Measurements from ENCODE around the gene SMIM22.

SMIM22 gene

DNA sequence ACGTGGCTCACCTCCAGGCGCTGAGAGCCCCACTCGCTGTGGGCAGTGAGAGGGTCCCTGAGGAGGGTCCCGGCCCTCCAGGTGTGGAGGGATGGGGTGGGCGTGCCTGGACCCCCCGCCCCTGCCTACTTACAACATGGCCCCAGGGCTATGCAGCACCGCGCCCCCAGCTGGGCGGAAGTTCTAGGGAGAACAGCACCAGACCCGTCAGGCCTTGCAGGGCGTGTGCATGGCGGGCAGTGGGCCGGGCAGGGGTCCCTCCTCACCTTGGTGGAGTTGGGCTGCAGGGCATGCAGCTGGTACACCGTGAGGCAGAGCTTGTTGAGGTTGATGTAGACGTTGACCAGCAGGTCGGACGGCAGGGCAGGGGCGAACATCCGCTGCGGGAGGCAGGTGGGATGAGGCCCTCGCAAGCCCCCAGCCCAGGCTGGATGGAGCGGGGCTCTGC, 2.7 kb downstream of the SMIM22 start:
- DNase-seq, result no peak

DNA sequence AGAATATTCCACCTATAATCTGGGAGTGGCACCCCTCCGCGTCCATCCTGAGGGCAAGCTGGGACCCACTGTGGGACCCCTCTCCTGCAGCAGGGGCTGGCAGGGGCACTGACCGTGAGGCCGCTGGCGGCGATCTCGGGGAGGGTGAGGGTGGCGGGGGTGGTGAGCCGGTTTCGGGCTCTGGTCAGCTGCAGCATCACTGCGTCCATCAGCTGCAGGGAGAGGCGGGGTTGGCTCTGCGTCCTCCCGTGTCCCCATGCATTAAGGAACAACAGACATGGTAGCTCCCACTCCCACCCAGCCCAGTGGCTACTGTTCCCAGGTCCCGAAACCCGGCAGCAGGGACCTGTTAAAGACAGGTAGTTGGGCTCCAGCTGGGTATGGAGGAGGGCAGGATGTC, 3.3 kb downstream of the SMIM22 start:
- no peak for DNase-seq

DNA sequence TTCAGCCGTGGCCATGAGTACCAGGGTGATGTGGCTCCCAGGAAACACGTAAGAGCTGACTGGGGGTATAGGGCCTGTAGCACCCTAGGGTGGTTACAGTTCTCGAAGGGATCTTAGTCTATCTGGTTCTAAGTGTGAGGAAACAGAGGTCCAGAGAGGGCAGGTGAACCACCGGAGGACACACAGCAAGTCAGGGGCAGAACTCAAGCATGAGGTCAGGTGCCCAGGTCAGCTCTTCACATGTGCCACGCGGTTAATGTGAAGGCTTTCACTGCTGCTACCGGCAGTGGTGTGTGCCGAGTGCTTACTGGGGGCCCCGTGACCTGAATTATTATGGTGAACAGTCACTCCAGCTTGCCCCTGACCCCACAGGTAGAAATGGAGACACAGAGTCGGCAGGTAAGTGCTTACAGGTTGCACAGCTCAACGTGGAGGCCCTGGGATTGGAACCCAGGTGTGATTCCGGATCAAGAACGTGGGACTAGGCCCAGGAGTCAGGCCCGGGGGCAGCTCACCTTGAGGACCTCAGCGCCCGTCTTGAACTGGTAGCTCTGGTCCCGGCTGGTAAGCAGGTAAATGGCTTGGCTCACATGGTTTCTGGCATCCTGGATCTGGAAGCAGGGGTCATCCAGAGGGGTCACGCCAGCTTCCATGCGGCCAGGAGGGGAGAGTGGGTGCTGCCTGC, 4.1 kb downstream of the SMIM22 start:
- no peak for DNase-seq

DNA sequence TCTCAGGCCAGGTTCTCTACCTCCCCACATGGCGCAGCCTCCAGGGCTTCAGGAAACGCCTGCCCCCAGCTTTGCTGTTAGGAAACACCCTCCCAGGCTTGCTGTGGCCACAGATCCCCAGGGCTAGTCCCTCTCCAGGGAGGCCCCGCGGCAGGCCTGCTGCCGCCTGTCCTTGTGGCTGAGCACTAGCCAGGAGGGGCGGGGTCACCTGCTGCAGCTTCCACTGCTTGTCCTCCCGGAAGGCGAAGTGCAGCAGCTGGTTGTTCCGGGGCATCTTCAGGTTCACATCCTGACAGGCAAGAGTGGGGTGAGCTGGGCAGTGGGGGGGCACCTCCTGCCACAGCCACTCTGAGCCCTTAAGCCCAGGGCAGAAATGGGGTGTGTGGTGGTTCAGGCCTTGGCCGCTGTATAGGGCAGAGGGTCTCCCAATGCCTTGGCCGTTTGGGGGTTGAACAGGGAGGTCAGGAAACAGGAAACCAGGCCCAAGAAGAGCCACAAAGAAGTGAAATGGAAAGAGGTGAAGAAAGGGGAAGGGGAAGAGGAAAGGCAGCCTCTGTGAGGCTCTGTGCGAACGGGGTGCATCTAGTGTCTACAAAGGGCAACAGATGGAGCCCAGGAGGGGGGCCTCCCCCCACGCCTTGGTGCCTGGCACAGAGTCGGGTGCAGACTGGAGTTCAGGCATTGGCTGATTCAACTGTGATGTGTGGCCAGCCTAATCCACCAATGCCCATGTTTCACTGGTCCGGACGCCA, 5.3 kb downstream of the SMIM22 start:
- no peak for DNase-seq

DNA sequence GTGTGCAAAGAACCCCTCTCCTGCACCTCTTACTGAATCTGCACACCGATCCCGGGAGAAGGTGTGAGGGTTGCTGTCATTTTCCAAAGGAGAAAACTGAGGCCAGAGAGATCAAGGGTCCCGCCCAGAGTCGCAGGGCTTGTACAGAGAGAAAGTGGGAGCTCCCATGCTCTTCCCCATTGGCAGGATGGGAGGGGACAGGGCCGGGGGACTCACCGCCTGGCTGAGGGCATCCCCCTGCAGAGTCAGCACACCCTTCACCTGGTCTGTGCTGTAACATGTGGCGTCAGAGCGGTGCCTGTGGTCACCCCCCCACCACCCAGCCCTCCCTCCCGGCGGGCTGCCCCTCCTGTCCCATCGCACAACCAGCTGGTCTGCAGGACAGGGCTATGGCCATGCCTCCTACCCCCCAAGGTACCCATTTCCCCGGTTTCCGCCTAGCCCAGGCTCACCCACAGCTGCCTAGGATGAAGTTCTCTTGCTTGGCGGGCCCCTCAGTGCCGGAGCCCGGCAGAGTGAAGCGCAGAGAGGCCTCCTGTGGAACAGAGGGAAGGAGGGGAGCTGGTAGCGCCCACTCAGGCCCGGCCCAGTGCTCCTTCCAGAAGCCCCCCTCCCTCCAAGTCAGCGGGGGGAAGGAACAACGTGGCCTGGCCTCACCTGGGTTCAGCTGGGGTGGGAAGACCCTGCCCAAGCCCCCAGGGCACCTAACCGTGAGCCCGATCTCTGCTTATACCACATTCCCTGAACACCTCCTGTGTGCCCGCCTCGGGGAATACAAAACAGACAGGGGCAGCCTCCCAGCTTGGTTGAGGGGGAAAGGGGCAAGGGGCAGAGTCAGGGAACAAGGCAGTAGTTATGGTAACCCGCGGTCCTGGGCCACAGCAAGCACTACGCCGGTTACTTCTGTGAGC, 6.1 kb downstream of the SMIM22 start:
- peak in 1 of 2 experiments; percentile 27 for DNase-seq

DNA sequence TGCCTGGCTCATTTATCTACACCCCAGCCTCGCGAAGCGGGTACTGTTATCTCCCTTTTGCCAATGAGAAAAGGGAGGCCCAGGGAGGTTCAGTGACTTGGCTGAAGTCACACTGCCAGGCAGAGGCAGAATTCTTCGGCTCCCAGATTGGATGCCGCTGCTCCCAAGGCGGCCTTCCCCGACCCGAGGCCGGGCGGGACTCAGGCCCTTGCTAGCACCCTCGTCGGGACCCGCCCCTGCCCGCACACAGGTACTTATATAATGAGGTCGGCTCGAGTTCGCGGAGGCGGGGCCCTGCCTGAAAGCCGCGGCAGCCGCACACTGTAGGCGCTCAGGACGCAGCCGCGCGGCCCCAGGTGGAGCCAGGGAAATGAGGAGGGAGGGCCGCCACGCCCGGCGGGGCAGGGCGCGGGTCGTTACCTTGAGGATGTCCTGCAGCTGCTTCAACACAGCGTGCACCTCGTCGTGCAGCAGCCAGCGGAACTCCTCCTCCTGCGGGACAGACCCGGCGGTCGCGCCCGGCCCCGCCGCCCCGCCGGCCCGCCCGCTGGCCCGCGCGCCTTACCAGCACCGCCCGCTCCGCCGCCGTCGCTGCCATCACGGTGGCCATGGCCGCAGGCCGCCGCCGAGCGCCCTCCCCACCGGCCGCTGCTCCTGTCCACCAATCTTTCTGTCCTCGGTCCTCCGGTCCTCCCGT, 6.9 kb downstream of the SMIM22 start, which contains the start of gene ROGDI:
ROGDI (minus strand) TSS at position 672 of the 697 bp plus-strand sequence; CDS start at position 610, 62 bp downstream.
- DNase-seq, result peak; percentile 82 to 83

DNA sequence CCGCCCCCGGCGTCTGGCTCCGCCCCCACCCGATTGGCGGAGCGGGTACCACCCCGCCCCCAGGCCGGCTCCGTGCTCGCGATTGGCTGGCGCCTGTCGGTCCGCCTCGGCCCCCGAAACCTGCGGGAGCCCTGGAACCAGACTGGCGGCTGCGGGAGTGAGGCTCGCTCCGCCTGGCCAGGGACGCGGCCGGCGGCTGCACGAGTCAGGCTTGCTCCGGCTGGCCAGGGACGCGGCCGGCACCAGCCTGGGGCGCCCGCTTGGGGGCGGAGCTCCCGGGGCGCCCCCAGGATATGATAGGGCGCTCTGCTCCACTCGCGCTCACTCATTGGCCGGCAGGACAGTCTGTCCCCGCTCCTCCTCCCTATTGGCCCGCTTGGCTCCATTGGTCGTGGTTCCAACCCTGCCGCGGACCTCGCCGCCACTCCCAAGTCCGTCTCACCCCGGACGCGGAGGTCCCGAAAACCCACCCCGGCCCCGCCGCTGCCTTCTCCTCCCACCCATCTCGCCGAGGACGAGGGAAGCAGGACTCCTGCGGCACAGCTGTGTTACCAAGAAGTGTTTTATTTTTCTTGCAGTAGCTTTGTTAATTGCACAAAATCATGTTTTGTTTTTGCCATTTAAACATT, 7.6 kb downstream of the SMIM22 start:
- peak; percentile 92 to 95 for DNase-seq

DNA sequence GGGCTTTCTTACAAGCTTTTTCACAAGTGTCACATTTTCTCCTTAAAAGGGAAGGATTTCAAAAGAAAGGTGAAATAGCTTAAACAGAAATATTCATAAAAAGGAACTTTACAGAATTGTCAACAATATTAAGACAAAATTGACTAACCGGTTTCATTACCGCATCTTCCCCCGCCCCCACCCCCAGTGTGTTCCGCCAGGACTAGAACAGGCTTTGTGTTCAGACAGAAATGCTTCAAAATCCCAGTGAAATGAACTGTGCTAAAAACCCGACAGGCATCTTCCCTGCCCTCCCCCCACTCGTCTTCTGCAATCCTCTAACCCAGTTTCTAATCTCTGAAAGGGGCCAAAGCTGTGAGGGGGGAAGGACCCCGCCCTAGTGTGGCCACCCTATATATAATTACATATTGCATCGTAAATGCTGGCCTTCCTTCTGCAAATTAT, 8.3 kb downstream of the SMIM22 start:
- DNase-seq, result no peak

DNA sequence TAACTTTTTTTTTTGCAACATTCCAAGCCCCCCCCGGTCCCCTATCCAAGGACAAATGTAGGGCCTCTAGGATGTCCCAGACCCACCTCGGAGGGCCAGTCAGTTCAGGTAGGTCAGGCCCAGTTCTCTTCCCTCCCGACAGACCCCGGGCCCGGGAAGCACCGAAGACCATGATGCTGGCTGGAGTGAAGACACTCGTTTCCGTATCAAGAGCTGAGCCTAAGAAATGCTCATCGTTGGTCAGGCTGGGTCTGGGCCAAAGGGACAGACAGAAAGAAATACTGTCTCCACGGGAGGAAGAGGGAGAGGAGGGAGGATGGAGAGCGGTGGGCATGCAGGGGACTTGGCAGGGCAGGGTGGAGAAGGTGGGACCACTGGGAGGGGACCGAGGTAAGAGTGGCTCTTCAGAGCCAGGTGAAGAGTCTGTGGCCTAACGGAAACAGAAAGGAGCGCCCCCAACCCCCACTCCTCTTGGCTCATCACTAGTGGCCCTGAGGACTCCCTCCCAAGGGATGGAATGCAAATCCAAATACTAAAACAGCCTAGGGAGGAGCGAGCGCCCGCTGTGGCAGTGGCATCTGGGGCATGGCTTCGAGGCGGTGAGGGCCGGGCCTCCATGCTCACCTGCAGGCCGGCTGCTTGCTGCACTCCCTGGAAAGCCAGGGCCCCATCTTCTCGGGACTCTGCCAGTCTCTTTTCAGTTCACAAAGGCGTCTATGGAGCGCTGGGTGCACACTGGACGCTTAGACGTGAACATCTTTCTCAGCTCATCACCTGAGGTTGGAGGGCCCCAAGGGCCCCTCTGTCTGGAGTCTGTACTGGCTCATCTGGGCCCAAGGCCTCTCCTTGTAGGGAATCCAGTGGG, 9.0 kb downstream of the SMIM22 start:
- no peak for DNase-seq

DNA sequence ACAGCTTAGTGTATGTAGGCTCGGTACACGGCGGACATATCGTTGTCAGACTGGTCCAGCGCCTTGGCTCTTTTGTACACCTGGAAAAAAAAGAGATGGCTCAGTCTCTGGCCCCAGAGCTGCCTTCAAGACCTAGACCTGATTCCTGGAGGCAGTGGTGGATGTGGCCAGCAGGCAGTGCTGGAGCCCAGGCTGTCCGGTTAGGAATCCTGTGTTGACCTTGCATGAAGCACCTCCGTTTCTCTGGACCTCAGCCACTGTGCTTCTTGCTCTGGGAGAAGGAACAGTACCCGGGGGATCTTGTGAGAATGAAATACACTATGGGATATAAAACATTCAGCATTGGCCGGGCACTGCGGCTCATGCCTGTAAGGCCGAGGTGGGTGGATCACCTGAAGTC, 10.1 kb downstream of the SMIM22 start:
- DNase-seq, result no peak

DNA sequence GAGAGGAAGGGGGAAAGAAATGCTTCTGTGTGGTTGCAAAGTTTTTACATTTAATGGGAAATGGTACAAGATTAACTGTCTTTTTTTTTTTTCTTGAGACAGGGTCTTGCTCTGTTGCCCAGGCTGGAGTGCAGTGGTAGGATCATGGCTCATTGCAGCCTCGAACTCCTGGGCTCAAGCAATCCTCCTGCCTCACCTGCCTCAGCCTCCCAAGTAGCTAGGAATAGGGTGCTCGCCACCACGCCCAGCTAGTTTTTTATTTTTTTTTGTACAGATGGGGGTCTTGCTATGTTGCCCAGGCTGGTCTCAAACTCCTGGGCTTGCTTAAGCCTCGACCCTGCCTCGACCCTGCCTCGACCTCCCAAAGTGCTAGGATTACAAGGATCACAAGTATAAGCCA, 11.1 kb downstream of the SMIM22 start:
- DNase-seq, result no peak

DNA sequence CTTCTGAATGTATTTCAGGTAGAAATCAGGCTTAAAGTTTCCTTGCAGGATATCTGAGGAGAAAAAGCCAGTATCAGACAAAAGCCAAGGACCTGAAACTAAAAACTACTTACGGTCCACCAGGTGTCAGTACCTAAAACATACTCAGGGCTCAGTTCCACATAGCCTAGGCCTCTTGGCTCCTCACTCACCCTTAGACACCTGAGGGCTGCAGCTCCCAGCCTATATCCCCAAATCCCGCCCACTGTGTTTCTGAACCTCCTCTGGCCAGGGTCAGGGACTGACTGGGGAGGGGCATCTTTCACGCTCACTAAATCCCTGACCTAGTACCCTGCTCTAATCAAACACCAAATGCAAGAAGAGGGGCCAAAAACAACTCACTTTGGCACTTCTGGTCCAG, 16.1 kb downstream of the SMIM22 start:
- DNase-seq, result no peak

DNA sequence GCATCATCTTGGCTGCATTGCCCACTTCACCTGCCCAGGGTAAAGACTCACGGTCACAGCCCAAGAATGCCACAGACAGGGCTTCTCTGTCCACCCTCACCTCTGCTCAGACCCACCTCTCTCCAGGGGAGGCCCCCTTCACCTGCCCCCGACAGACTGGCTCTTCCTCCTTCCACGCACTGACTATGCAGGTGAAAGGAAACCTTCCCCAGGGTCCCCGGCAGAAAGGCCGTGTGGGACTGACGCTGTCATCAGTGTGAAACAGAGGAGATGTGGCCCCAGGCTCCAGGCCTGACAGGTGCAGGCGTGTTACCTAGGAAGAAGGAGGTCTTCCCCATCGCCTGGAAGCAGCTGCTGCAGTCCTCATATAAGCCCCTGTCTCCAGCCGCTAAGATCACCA, 16.6 kb downstream of the SMIM22 start:
- DNase-seq, result no peak

DNA sequence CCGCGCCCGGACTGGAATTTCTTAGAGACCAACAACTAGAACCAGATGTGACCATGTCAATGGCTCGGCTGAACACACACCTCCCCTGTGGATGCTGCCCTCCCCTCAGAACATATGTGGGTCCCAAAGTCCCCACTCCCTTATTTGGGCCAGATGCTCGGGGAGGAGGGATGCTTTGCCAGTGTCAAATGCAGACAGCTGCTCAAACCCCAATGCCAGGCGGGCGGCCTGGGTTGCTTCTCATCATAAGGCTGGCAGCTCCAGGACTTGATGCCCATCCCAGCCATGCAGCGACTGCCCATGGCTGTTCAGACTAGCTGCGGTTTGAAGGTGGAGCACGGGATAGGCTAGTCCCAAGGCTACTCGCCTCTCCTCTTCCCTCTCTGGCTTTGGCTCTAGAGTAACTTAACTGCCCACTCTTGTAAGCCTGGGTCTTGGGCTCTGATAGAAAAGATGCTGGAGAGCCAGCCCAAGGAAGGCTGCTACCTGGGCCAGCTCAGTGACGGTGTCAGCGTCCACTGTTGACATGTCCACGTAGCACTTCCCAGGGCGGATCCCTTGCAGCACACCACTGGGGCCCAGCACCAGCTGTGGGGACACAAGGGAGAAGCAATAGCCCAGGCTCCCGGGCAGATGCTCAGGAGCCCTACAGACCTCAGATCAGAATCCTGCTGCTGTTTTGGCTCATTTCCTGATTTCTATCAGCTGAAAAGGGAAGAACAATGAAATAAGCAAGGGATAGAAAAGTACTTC, 18.3 kb downstream of the SMIM22 start:
- no peak for DNase-seq

DNA sequence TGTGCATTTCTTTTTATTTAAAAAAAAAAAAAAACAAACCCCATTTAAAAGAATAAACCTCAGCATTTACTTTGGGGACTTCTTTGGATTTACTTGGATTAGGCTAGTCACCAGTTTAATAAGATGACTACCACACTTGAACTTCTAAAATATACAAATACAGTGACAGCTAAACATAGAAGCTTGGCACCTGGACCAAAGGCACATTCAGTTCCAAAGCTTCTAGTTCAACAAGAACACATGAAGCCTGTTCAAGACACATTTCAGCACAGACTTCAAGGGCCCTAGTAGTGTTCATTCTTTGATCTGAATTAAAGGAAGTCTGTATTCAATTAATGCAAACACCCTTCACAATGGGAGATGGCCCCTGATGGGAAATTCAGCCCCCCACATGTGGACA, 18.9 kb downstream of the SMIM22 start:
- no peak for DNase-seq

DNA sequence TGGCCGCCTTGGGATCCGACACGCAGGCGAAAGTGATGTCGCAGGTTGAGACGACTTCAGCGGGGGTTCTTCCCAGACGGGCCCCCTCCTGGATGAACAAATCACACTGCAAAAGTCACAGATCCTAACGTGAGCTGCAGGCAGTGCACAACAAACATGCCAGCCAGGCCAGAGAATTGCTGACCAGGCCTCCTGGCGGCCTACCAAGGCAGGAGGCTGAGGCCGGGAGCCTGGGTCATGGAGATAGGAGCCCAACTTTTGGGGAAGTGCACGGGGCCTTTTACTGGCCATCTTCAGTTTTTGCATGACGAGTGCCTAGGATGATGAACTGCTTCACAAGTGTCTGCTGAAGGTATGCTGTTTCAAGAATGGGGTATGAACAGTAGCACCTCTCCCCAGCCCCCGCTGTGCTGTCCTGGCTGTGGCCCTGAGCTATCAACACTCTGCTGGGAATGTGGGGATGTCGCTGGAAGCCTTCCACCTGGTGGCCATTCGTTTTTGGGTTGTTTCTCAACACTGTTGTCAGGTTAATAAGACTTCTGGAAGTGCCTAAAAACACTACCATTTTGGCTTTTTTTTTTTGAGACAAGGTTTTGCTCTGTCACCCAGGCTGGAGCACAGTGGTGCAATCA, 19.5 kb downstream of the SMIM22 start:
- DNase-seq, result no peak

DNA sequence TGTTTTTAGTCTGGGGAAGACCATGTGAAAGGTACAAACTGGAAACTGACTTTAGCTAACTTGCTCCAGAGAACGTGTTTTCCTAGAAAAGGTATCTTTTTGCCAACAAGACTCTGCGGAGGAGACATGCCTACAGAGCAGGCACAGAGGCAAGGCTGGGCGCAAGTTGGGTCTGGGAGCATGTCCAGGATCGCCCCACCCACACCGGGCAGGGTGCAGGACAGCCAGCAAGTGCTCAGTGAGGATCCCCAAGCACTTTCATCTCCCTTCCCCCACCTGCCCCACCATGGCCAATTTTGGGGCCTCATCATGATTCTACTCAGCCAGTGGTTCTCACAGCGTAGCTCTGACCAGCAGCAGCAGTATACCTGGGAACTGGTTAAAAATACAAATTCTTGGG, 25.5 kb downstream of the SMIM22 start:
- no peak for DNase-seq

DNA sequence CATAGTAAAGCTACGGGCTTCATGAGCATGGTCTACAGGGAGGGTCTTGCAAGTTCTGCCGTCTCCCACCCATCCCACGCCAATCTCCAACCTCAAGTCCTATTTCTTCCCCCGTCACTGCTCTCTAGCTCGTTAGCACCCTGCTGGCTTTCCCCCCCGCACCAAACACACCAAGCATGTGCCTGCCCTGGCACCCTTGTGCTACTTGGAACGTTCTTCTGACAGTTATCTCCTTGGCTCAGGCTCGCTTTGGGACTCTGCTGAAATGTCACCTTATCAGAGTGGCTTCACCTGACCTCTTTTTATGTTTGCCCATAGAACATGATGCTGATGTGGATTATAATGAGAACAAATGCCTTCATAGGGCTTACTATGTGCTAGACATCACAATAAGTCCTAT, 30.0 kb downstream of the SMIM22 start:
- no peak for DNase-seq

DNA sequence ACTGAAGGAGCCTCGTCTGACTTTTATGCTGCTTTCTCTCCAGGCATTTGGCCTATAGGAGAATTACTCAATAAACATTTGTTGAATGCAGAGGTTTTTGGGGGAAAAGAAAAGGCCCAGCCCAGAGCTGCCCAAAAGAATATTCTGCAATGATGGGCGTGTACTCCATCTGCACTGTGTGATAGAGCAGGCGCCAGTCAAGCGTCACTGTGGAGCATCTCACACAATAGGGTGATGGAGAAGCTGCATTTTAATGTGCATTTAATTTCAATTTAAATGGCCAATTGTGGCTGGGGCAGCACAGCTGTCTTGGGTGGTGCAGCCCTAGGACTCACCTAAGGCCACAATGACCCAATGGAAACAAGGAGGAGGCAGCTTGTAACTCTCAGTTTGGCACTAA, 31.4 kb downstream of the SMIM22 start:
- DNase-seq, result no peak

DNA sequence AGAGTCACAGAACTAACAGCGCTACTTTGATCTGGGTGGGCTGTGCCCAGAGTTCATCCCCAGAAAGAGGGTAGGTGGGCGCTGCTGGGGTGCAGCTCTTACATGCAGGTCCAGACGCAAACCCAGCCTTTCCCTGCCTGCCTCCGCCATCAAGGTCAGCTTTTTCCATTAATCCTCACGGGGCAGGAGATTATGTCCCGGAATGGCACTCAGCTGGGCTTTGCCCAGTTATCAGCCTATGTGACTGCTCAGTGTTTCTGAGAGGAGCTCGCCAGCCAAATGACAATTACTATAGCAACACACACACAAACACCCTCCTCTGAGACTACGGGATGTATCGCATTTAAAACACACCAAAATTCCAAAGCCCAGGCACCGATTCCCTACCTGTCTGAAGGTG, 31.8 kb downstream of the SMIM22 start:
- no peak for DNase-seq
